ENCODE measurements around the gene ZNF511. TPM values are rescaled to one million over a fixed set of nuclear protein-coding genes. Genes with fewer than 3 reads are reported as not detected.

The ZNF511 gene, protein sequence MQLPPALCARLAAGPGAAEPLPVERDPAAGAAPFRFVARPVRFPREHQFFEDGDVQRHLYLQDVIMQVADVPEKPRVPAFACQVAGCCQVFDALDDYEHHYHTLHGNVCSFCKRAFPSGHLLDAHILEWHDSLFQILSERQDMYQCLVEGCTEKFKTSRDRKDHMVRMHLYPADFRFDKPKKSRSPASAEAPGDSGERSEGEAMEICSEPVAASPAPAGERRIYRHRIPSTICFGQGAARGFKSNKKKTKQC
- total RNA-seq (10 to 100 TPM; 26.3 to 33.1 (median 29.2) TPM), polyA plus RNA-seq (10 to 100 TPM; 43.3 to 50.6 (median 44.7) TPM)
- long read RNA-seq, donor 1, transcript ZNF511-202 (6 exons, 1,520 nt): major isoform, 17 of 24 reads
- long read RNA-seq, donor 1, partial matches to known transcripts: 0 of 24 reads
- long read RNA-seq, donor 1, other reads (novel, unspliced or antisense): 0 of 24 reads
- long read RNA-seq, donor 2, transcript ZNF511-202 (6 exons, 1,520 nt): major isoform, 13 of 23 reads
- long read RNA-seq, donor 2, partial matches to known transcripts: 7 of 23 reads
- long read RNA-seq, donor 2, other reads (novel, unspliced or antisense): 0 of 23 reads

DNA sequence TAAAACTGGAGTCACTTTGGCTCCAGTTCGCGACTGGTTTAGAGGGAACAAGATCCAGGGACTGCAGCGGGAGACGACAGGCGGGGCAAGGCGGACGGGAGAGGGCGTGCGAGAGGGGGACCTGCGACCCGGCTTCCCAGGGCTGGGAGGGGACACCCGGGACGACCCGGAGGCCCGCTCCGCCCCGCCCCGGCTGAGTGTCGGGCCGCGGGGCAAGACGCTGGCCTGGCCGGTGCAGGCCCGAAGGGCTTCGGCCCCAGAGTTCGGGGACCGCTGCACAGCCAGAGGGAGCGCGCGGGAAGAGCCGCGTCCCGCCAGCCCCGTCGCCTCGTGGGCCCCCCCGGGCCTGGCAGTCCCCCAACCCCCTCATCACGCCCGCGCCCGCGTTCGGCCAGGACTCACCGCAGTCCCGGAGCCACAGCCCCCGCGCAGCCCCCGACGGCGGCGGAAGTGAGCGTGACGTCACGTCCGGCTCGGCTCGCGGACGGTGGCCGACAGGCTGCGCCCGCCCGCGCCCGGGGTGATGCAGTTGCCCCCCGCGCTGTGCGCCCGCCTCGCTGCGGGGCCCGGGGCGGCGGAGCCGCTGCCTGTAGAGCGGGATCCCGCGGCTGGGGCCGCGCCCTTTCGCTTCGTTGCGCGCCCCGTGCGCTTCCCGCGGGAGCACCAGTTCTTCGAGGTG lies at the start of gene ZNF511, which contains the start of gene TUBGCP2:
ZNF511 (plus strand) TSS at position 494 of the 679 bp plus-strand sequence; CDS start at position 524, 30 bp downstream.
TUBGCP2 (minus strand) TSS at position 452 of the 679 bp plus-strand sequence. CDS start 5,931 bp downstream, outside the sequence.
- H3K36me3 ChIP-seq: peaks cover 0 to 45% (median 32%) of the 10 kb centered on the region in 6 donors
- intact Hi-C loops (cut with DNase I; ENCODE audit: low total_unique reads): no loop called here
- H3K27ac ChIP-seq: peak within 1 kb of the TSS; percentile 95 to 99 (median 98)
- DNase-seq: peak; percentile 97
- 0 to 1% (median 0%) methylated on average over 43 to 89 of the region's 89 CpGs for WGBS, 5 donors
- H3K9me3 ChIP-seq: no peaks in the 10 kb centered on the region
- H3K4me1 ChIP-seq: peaks cover 17 to 62% (median 49%) of the 10 kb centered on the region in 6 donors
- H3K4me3 ChIP-seq: peak within 1 kb of the TSS; percentile 66 to 98 (median 92)
- H3K27me3 ChIP-seq (replicated peaks in 1 of 7): no peaks in the 10 kb centered on the region
- peak; percentile 91 to 94 (median 92) for TF ChIP-seq POLR2AphosphoS5 (IDR thresholded peaks at IDR 0.05)
- peak in 2 of 3 donors; percentile 22 to 24 for TF ChIP-seq POLR2A (IDR thresholded peaks at IDR 0.05)
- TF ChIP-seq, protein P1, sequence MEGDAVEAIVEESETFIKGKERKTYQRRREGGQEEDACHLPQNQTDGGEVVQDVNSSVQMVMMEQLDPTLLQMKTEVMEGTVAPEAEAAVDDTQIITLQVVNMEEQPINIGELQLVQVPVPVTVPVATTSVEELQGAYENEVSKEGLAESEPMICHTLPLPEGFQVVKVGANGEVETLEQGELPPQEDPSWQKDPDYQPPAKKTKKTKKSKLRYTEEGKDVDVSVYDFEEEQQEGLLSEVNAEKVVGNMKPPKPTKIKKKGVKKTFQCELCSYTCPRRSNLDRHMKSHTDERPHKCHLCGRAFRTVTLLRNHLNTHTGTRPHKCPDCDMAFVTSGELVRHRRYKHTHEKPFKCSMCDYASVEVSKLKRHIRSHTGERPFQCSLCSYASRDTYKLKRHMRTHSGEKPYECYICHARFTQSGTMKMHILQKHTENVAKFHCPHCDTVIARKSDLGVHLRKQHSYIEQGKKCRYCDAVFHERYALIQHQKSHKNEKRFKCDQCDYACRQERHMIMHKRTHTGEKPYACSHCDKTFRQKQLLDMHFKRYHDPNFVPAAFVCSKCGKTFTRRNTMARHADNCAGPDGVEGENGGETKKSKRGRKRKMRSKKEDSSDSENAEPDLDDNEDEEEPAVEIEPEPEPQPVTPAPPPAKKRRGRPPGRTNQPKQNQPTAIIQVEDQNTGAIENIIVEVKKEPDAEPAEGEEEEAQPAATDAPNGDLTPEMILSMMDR (IDR thresholded peaks at IDR 0.05 in 8 of 11, conservative IDR thresholded peaks at IDR 0.05 in 3 of 11): no peak

DNA sequence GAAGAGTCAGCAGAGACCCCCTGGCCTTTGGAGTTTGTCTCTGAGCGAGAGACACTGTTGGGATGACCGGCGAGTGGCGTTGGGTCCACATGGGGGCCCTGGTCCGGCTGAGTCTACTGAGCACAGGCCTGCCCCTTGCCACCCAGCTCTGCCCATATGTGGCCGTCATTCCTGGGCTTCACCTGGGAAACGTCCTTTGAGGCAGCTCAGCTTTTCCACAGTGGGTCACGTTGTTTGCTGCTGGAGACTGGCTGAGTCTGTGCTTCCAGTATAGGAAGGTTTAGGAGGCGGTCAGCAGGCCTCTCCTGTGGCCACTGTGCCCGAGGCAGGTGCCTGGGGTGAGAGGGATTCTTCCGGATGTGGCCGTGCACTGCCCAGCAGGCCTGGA lies 49.1 kb upstream of the ZNF511 start:
- TF ChIP-seq POLR2A (IDR thresholded peaks at IDR 0.05) (no peak), POLR2AphosphoS5 (IDR thresholded peaks at IDR 0.05) (no peak)
- TF ChIP-seq, protein P1 (IDR thresholded peaks at IDR 0.05 in 8 of 11, conservative IDR thresholded peaks at IDR 0.05 in 3 of 11): no peak
- DNase-seq: no peak
- H3K27ac ChIP-seq: peak overlapping the region in 7 of 8 donors; percentile 61 to 89 (median 71)
- H3K9me3 ChIP-seq: no peaks in the 10 kb centered on the region
- H3K4me3 ChIP-seq: peak overlapping the region in 1 of 8 donors; percentile 54
- 46 to 67% (median 56%) methylated on average over 8 to 12 of the region's 12 CpGs for WGBS, 5 donors
- H3K27me3 ChIP-seq (replicated peaks in 1 of 7): peaks cover 0 to 8% (median 0%) of the 10 kb centered on the region in 7 donors
- intact Hi-C loops (cut with DNase I; ENCODE audit: low total_unique reads): loop anchor here (10.0 kb wide), 1 partner anchor 115 kb away; no protein-coding TSS in a partner anchor
- peaks cover 0 to 15% (median 2%) of the 10 kb centered on the region in 6 donors for H3K36me3 ChIP-seq
- H3K4me1 ChIP-seq: peaks cover 29 to 78% (median 67%) of the 10 kb centered on the region in 6 donors

DNA sequence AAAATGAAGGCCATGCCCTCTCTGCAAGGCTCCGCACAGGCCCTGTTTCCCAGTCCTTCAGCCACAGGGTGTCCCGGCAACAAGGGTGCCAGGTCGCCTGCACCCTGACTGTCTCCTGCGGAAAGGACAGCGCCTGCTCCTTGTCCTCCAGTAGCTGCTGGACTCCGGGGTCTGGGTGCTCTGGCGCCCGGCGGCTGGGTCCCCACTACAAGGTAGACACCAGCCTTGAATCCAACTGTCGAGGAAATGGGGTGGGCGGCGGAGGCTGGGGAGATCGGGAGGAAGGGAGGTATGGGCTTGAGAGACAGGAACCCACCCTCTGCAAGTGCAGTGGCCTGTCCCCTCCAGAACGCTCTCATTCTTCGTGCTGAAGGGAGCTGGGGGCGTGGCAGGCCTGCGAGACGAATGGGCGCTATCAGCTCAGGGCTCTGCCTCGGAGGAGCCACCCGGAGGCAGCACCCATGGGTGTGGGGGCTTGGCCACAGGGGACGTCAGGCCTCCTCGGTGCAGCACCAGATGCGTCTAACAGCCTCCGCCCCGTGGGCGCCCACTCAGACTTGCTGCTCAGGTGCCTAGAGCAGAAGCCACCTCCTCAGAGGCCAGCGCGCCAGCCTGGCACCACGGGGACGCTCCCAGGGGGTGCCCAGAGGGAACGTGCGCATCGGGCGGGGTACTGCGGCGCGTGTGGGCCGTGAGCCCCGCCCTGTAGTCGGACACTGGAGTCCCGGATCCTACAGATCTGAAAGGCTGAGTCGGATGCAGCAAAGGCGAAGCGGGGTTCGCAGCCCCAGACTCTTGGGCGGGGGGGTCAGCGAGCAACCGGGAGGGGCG lies 47.6 kb upstream of the ZNF511 start:
- intact Hi-C loops (cut with DNase I; ENCODE audit: low total_unique reads): no loop called here
- 15 to 40% (median 19%) methylated on average over 21 to 50 of the region's 50 CpGs for WGBS, 5 donors
- H3K4me3 ChIP-seq: peak overlapping the region; percentile 48 to 83 (median 76)
- TF ChIP-seq, protein P1 (IDR thresholded peaks at IDR 0.05 in 8 of 11, conservative IDR thresholded peaks at IDR 0.05 in 3 of 11): peak in 1 of 11 experiments; percentile 12
- TF ChIP-seq POLR2AphosphoS5 (IDR thresholded peaks at IDR 0.05) (peak in 1 of 3 donors; percentile 69), POLR2A (IDR thresholded peaks at IDR 0.05) (no peak)
- peak; percentile 95 for DNase-seq
- H3K9me3 ChIP-seq: no peaks in the 10 kb centered on the region
- peaks cover 29 to 92% (median 68%) of the 10 kb centered on the region in 6 donors for H3K4me1 ChIP-seq
- peaks cover 0 to 22% (median 2%) of the 10 kb centered on the region in 6 donors for H3K36me3 ChIP-seq
- peak overlapping the region; percentile 74 to 96 (median 88) for H3K27ac ChIP-seq
- no peaks in the 10 kb centered on the region for H3K27me3 ChIP-seq (replicated peaks in 1 of 7)
